Measurements from ENCODE around the gene ZNF555. TPM values are rescaled to one million over a fixed set of nuclear protein-coding genes. Genes with fewer than 3 reads are reported as not detected.

ZNF555 gene
- total and polyA plus RNA-seq, 9 of the 15 experiments (the other 6 are each of a cell fraction or from before 2014, with no cell fraction given): 2.0 to 6.7 (median 5.4) TPM

DNA sequence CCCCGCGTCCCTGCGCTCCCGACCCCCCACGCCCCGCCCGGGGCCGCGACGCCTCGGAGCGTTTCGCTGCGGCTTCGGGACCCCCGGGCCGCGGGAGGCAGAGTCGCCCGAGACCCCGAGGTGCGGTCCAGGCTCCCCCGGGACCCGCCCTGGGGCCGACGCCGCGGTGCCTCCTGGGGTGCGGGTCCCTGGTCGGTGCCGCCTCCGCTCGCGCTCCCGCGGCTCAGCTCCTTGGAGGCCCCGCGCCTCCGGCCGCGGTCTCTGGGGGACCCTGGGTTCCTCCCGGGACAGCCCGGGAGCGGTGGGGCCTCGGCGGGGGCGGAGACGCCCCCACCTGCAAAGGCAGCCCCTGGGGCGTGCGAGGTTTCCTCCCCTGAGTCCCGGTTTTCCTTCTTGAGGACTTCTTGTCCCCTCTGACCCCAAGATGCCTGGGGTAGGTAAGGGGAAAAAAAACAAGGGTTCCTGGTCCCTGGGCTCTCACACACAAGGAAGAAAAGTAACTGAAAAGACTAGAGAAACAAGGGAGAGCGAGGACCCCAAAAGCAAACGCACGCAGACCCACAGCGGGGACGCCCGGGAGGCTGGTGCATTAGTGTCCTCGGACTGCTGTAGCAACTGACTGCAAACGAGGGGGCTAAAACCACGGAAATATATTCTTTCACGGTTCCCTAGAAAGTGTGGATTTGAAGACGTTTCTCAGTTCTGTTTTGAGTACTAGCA is 740 bp downstream of the ZNF555 start (continued):
- TF ChIP-seq, protein P1, sequence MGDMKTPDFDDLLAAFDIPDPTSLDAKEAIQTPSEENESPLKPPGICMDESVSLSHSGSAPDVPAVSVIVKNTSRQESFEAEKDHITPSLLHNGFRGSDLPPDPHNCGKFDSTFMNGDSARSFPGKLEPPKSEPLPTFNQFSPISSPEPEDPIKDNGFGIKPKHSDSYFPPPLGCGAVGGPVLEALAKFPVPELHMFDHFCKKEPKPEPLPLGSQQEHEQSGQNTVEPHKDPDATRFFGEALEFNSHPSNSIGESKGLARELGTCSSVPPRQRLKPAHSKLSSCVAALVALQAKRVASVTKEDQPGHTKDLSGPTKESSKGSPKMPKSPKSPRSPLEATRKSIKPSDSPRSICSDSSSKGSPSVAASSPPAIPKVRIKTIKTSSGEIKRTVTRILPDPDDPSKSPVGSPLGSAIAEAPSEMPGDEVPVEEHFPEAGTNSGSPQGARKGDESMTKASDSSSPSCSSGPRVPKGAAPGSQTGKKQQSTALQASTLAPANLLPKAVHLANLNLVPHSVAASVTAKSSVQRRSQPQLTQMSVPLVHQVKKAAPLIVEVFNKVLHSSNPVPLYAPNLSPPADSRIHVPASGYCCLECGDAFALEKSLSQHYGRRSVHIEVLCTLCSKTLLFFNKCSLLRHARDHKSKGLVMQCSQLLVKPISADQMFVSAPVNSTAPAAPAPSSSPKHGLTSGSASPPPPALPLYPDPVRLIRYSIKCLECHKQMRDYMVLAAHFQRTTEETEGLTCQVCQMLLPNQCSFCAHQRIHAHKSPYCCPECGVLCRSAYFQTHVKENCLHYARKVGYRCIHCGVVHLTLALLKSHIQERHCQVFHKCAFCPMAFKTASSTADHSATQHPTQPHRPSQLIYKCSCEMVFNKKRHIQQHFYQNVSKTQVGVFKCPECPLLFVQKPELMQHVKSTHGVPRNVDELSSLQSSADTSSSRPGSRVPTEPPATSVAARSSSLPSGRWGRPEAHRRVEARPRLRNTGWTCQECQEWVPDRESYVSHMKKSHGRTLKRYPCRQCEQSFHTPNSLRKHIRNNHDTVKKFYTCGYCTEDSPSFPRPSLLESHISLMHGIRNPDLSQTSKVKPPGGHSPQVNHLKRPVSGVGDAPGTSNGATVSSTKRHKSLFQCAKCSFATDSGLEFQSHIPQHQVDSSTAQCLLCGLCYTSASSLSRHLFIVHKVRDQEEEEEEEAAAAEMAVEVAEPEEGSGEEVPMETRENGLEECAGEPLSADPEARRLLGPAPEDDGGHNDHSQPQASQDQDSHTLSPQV (IDR thresholded peaks at IDR 0.05): 0 out of 2 replicates have a peak, but pooled peaks have one; percentile 25
- TF ChIP-seq RB1 (IDR thresholded peaks at IDR 0.05; ENCODE audit: low read depth) (0 out of 2 replicates have a peak, but pooled peaks have one; percentile 28), L3MBTL2 (IDR thresholded peaks at IDR 0.05) (peak; percentile 9; the same call in 1 of the 2 replicates), HOXB6 (CRISPR knock-in tag; IDR thresholded peaks at IDR 0.05; ENCODE audit: borderline replicate concordance) (no peak), FOXA1 (IDR thresholded peaks at IDR 0.05; ENCODE audit: borderline replicate concordance) (no peak), SMARCB1 (IDR thresholded peaks at IDR 0.05; ENCODE audit: insufficient read length, low read depth) (no peak), CHD4 (IDR thresholded peaks at IDR 0.05; ENCODE audit: insufficient read depth, insufficient replicate concordance, low read depth, low read length, poor library complexity, severe bottlenecking) (no peak), ZFP1 (CRISPR knock-in tag; IDR thresholded peaks at IDR 0.05) (no peak), DMBX1 (CRISPR knock-in tag; IDR thresholded peaks at IDR 0.05; ENCODE audit: borderline replicate concordance) (no peak), NFXL1 (CRISPR knock-in tag; IDR thresholded peaks at IDR 0.05) (no peak), CHD2 (IDR thresholded peaks at IDR 0.05; ENCODE audit: low read depth, low read length) (no peak)
- TF ChIP-seq, protein P2, sequence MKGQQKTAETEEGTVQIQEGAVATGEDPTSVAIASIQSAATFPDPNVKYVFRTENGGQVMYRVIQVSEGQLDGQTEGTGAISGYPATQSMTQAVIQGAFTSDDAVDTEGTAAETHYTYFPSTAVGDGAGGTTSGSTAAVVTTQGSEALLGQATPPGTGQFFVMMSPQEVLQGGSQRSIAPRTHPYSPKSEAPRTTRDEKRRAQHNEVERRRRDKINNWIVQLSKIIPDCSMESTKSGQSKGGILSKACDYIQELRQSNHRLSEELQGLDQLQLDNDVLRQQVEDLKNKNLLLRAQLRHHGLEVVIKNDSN (CRISPR knock-in tag; IDR thresholded peaks at IDR 0.05): no peak

All from K562 (cell line).